Smooth muscle cell (in vitro differentiated cells): Measurements from ENCODE around the gene SMARCC1. TPM values are rescaled to one million over a fixed set of nuclear protein-coding genes. Genes with fewer than 3 reads are reported as not detected.
A peak's percentile ranks its signal among the peaks of the same experiment; 100 is the strongest.

Experiments used
- DNase-seq: peaks from one replicate; lab custom pipeline; 2025; ENCODE audit not compliant: unreplicated experiment; lab: John Stamatoyannopoulos, UW
- H2AFZ ChIP-seq: fragments of 200-600 bp; sonication (generic); 2 replicates; pipeline ENCODE4 v1.6.0; 2016; ENCODE audit warnings: antibody characterized with exemption, low read depth, mild to moderate bottlenecking
- H3F3A ChIP-seq: fragments of 200-600 bp; sonication (generic); 2 replicates; pipeline ENCODE4 v1.6.0; 2017; ENCODE audit warnings: antibody characterized with exemption, low read depth
- H3K27ac ChIP-seq: fragments of 200-600 bp; sonication (generic); 2 replicates; pipeline ENCODE4 v1.5.1; 2016; ENCODE audit warnings: low read depth, mild to moderate bottlenecking
- H3K27me3 ChIP-seq: fragments of 200-600 bp; sonication (generic); 2 replicates; pipeline ENCODE4 v1.6.1; 2016; ENCODE audit warnings: low read depth, mild to moderate bottlenecking
- H3K36me3 ChIP-seq: fragments of 200-600 bp; sonication (generic); 2 replicates; pipeline ENCODE4 v1.5.1; 2016; ENCODE audit warnings: low read depth
- H3K4me1 ChIP-seq: fragments of 200-600 bp; sonication (generic); 2 replicates; pipeline ENCODE4 v1.5.1; 2016; ENCODE audit warnings: low read depth
- H3K4me2 ChIP-seq: fragments of 200-600 bp; sonication (generic); 2 replicates; pipeline ENCODE4 v1.6.0; 2016; ENCODE audit warnings: mild to moderate bottlenecking
- H3K4me3 ChIP-seq: fragments of 200-600 bp; sonication (generic); 2 replicates; pipeline ENCODE4 v1.5.1; 2016; ENCODE audit warnings: mild to moderate bottlenecking
- H3K79me2 ChIP-seq: fragments of 200-600 bp; sonication (generic); 2 replicates; pipeline ENCODE4 v1.6.0; 2016; ENCODE audit warnings: low read depth, mild to moderate bottlenecking
- H3K9ac ChIP-seq: fragments of 200-600 bp; sonication (generic); 2 replicates; pipeline ENCODE4 v1.6.0; 2016; ENCODE audit warnings: low read depth
- H3K9me3 ChIP-seq: fragments of 200-600 bp; sonication (generic); replicated peaks from 2 replicates; pipeline ENCODE4 v1.5.1; 2016; ENCODE audit warnings: low read depth
- H4K20me1 ChIP-seq: fragments of 200-600 bp; sonication (generic); 2 replicates; pipeline ENCODE4 v1.6.0; 2016; ENCODE audit warnings: low read depth
- WGBS: methylation state at CpG from one replicate; pipeline ENCODE4 v1.1.7; 2016; ENCODE audit warnings: low lambda C conversion rate; 5-methylcytosine and 5-hydroxymethylcytosine counted together
- polyA plus RNA-seq: library from polyadenylated mRNA; unstranded; fragments of >200 nt; fragmentation: Nextera tagmentation; extraction: Ambion mirVana; gene quantifications from 2 replicates; pipeline ENCODE4 v1.2.1, GENCODE V29; 2016
- total RNA-seq: library from RNA; depleted of rRNA; stranded (reverse); fragments of >200 nt; gene quantifications from 2 replicates; pipeline ENCODE4 v1.2.3, GENCODE V29; 2014
- TF ChIP-seq, protein P1 (sequence below): fragments of 200-600 bp; sonication (generic); IDR thresholded peaks from 2 replicates; pipeline ENCODE4 v1.5.1; 2017; ENCODE audit warnings: borderline replicate concordance, mild to moderate bottlenecking, antibody characterized with exemption; ENCODE audit not compliant: insufficient read depth, poor library complexity, severe bottlenecking

The SMARCC1 gene
- total and polyA plus RNA-seq, 2 experiments from 2014 or later: 40.5 to 50.3 TPM

DNA sequence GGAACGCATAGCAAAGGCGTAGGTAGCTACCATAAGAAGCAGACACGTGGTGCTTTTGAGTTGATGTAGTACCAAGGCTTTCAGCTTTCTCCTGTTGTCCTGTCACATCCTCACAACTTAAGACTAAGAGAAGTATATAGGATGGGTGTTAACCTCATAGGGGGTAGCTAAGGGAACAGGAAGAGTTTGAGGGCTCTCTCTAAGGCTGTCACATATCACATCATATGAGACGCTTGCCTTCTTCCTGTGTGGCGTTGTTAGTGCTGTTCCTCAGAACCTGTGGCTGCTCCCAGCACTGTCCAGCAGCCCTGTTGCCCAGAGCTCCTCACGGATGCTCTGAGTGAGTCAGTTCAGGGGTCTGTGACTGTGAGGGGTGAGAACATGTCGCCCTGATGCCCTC, 35.9 kb upstream of the SMARCC1 start:
- no peaks in the 10 kb centered on the region for H3K79me2 ChIP-seq
- H3F3A ChIP-seq: no peaks in the 10 kb centered on the region
- H3K4me3 ChIP-seq: no peak overlapping the region
- no peak overlapping the region for H3K27ac ChIP-seq
- no peak overlapping the region for H3K9ac ChIP-seq
- 96% methylated on average over 7 of the region's 7 CpGs for WGBS
- H4K20me1 ChIP-seq: peaks cover 3% of the 10 kb centered on the region
- no peaks in the 10 kb centered on the region for H3K27me3 ChIP-seq
- DNase-seq: no peak
- H3K4me1 ChIP-seq: no peaks in the 10 kb centered on the region
- H3K4me2 ChIP-seq: no peak overlapping the region
- TF ChIP-seq, protein P1, sequence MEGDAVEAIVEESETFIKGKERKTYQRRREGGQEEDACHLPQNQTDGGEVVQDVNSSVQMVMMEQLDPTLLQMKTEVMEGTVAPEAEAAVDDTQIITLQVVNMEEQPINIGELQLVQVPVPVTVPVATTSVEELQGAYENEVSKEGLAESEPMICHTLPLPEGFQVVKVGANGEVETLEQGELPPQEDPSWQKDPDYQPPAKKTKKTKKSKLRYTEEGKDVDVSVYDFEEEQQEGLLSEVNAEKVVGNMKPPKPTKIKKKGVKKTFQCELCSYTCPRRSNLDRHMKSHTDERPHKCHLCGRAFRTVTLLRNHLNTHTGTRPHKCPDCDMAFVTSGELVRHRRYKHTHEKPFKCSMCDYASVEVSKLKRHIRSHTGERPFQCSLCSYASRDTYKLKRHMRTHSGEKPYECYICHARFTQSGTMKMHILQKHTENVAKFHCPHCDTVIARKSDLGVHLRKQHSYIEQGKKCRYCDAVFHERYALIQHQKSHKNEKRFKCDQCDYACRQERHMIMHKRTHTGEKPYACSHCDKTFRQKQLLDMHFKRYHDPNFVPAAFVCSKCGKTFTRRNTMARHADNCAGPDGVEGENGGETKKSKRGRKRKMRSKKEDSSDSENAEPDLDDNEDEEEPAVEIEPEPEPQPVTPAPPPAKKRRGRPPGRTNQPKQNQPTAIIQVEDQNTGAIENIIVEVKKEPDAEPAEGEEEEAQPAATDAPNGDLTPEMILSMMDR: no peak
- no peak overlapping the region for H2AFZ ChIP-seq
- no peaks in the 10 kb centered on the region for H3K9me3 ChIP-seq
- no peaks in the 10 kb centered on the region for H3K36me3 ChIP-seq

DNA sequence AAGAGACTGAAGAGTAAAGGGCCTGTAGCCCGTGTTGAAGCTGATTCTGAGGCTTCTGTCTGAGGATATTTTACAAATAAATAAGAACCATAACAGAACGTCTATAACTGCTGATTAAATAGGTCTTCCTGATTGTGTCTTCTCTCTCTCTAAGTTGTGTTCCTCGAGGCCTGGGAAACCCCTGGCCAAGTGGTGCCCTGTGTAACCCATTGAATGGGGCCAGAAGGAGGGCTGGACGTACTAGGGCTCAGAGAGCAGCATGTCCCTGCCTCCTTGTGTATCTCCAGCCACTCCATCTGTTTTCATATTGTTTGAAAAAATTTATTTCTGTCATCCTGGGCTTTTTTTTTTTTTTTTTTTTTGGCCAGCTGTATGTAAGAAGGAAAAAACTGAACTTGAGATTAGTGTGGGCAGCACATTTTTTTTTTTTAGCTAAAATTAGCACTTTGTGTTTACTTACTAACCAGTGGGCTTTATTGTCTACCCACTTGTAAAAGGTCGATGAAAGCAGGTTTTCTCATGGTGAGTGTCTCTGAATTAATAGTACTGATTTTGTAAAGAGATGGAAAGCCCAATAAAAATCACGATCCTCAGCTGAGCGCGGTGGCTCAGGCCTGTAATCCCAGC, 32.0 kb upstream of the SMARCC1 start:
- Histone ChIP-seq H3K27ac (no peak overlapping the region), H4K20me1 (peaks cover 3% of the 10 kb centered on the region), H3K4me3 (no peak overlapping the region), H3K79me2 (no peaks in the 10 kb centered on the region), H2AFZ (no peak overlapping the region), H3K4me2 (no peak overlapping the region), H3K9me3 (no peaks in the 10 kb centered on the region), H3K36me3 (peaks cover 8% of the 10 kb centered on the region), H3K9ac (no peak overlapping the region), H3K4me1 (no peaks in the 10 kb centered on the region), H3F3A (no peaks in the 10 kb centered on the region), H3K27me3 (no peaks in the 10 kb centered on the region)
- no peak for DNase-seq
- 87% methylated on average over 8 of the region's 8 CpGs for WGBS
- TF ChIP-seq, protein P1: no peak

DNA sequence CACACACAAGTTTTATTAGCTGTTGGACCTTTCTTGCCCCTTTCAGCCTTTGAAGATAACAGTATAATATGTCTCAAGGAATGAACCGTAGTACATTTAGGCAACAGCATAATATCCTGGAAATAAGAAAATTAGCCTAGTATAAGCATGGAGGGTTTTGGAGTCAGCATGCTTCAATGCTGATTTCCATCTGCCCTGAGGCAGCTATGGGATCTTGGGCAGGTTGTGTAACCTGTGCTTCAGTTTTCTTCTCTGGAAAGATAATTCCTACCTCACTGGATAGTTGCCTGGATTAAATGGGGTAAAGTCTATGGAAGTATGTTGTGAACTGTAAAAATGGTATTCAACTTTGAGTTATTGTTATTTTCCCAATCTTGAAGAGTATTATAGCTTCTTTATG, 22.9 kb upstream of the SMARCC1 start:
- no peaks in the 10 kb centered on the region for H3K36me3 ChIP-seq
- H3F3A ChIP-seq: peaks cover 5% of the 10 kb centered on the region
- H3K4me3 ChIP-seq: no peak overlapping the region
- TF ChIP-seq, protein P1: no peak
- H3K4me1 ChIP-seq: peaks cover 11% of the 10 kb centered on the region
- H3K9ac ChIP-seq: no peak overlapping the region
- H3K79me2 ChIP-seq: peaks cover 12% of the 10 kb centered on the region
- H3K4me2 ChIP-seq: peak overlapping the region; percentile 91
- no peaks in the 10 kb centered on the region for H4K20me1 ChIP-seq
- H3K27me3 ChIP-seq: no peaks in the 10 kb centered on the region
- peak overlapping the region; percentile 89 for H3K27ac ChIP-seq
- H3K9me3 ChIP-seq: no peaks in the 10 kb centered on the region
- 82% methylated on average over 1 of the region's 1 CpG for WGBS
- DNase-seq: no peak
- no peak overlapping the region for H2AFZ ChIP-seq

DNA sequence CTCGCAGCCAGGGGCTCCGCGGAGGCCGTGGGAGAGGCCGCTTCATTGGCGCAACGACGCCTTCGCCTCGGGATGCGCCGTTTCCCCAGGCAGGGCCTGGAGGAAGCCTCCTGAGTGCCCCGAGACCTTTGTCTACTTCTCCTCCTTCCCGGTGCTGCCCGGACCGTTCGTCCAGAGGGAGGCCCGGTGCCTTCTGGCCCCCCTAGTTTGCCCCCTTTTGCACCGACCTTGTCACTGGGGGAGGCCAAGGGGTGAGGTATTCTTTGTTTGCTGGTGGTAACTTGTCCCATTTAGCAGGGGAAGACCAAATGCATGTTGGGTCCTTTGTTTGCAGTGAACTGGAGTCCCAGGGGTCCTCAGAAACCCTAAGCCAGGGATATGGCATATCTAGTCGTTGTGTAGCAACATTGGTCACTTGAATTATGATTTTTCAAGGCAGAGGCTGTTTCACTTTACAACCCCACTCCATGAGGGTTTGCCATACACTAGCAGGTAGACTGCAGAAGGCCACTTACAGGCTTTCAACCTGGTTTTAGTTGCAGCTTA, 21.9 kb upstream of the SMARCC1 start:
- Histone ChIP-seq H3K36me3 (no peaks in the 10 kb centered on the region), H3K4me2 (peak overlapping the region; percentile 91), H3K79me2 (peaks cover 12% of the 10 kb centered on the region), H3K4me3 (peak overlapping the region; percentile 94), H3K9me3 (no peaks in the 10 kb centered on the region), H3K27me3 (no peaks in the 10 kb centered on the region), H3K4me1 (peaks cover 11% of the 10 kb centered on the region), H4K20me1 (no peaks in the 10 kb centered on the region), H3K27ac (peak overlapping the region; percentile 89), H3K9ac (peak overlapping the region; percentile 79), H2AFZ (peak overlapping the region; percentile 88), H3F3A (peaks cover 5% of the 10 kb centered on the region)
- no peak for DNase-seq
- WGBS: 1% methylated on average over 11 of the region's 20 CpGs
- TF ChIP-seq, protein P1: no peak
